Activated naive CD4-positive, alpha-beta T cell treated with anti-CD3 and anti-CD28 coated beads, Interleukin-2, amount 50 U/mL, for 72 hours (primary cell): ENCODE data around the gene MCC. TPM values are rescaled to one million over a fixed set of nuclear protein-coding genes. Genes with fewer than 3 reads are reported as not detected.

Experiments used
- ATAC-seq, 2 donors: fragments of 150-1000 bp; cut with Tn5 transposase; 2 replicates each; pipeline ENCODE4 v1.10.0; 2021; ENCODE audit warnings: mild to moderate bottlenecking in 2 of 2, moderate library complexity in 2 of 2
- DNase-seq, 2 donors: peaks; one replicate each; pipeline ENCODE4 v3.0.0; 2021 to 2022; ENCODE audit warnings: low spot score in 2 of 2
- H3K27ac Mint-ChIP-seq, 2 donors: one replicate each; pipeline ENCODE4 v1.8.0; 2022; ENCODE audit warnings: mild to moderate bottlenecking in 2 of 2, mixed read lengths in 2 of 2
- H3K36me3 Mint-ChIP-seq, 2 donors: one replicate each; pipeline ENCODE4 v1.8.0; 2022; ENCODE audit warnings: mixed read lengths in 2 of 2
- H3K9me3 Mint-ChIP-seq, 2 donors: one replicate each; pipeline ENCODE4 v1.8.0; 2022; ENCODE audit warnings: mixed read lengths in 2 of 2
- total RNA-seq, 2 donors: library from RNA; stranded (reverse); gene quantifications; one replicate each; pipeline ENCODE4 v1.2.3, GENCODE V29; 2022

Gene MCC
- total RNA-seq, 2 donors from 2014 or later: 0.89 to 3.3 TPM

DNA sequence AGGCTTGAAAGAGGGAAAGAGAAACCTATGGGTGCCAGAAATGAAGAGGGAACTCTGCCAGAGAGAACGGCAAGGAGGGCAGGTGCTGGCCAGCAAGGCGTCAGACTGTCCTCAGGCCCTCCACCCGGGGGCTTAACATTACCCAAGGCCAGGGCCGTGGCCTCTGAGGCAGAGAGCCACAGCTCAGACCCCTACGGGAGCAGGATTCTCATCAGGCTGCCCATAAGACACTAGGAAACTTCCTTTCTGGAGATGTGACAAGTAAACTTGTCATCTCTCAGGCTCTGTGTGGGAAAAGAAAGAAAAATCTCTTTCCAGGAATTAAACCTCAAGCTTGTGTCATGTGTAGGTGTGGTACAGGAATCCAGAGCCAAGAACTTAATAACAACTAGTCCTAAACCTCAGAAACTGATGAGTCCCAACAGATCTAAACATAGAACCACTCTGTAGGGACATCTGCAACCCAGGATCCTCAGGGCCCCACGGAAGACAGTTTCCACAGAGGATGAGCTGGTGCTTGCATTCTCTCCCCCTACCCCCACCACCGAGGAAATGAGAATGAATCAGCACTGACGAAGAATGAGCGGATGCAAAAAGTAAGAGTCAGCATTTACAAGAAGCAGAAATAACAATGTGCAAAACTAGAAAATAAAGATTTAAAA is 437.4 kb downstream of the MCC start:
- Mint-ChIP-seq H3K9me3 (no peaks in the 10 kb centered on the region), H3K36me3 (no peaks in the 10 kb centered on the region), H3K27ac (peak overlapping the region; percentile 39 to 47)
- ATAC-seq (peak; percentile 59 to 73), DNase-seq (no peak)

DNA sequence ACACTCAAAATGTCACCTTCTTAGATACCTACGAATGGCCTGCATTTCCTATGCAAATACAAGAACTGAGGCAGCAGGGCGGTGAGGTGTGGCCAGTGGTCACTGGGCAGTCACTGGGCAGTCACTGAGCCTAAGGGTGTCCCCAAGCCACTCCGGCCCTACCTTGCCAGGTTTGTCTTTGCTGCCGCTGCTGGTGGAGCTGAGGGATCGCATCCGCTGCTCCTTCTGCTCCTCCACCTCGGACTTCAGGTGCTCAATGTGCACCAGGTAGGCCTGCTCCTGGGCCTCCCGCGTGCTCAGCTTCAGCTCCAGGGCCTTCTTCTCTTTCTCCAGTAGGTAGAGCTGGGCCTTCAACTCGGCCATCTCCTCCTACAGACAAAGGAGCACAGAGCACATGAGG is 439.3 kb downstream of the MCC start:
- DNase-seq (no peak), ATAC-seq (no peak)
- Mint-ChIP-seq H3K9me3 (no peaks in the 10 kb centered on the region), H3K36me3 (no peaks in the 10 kb centered on the region), H3K27ac (no peak overlapping the region)

DNA sequence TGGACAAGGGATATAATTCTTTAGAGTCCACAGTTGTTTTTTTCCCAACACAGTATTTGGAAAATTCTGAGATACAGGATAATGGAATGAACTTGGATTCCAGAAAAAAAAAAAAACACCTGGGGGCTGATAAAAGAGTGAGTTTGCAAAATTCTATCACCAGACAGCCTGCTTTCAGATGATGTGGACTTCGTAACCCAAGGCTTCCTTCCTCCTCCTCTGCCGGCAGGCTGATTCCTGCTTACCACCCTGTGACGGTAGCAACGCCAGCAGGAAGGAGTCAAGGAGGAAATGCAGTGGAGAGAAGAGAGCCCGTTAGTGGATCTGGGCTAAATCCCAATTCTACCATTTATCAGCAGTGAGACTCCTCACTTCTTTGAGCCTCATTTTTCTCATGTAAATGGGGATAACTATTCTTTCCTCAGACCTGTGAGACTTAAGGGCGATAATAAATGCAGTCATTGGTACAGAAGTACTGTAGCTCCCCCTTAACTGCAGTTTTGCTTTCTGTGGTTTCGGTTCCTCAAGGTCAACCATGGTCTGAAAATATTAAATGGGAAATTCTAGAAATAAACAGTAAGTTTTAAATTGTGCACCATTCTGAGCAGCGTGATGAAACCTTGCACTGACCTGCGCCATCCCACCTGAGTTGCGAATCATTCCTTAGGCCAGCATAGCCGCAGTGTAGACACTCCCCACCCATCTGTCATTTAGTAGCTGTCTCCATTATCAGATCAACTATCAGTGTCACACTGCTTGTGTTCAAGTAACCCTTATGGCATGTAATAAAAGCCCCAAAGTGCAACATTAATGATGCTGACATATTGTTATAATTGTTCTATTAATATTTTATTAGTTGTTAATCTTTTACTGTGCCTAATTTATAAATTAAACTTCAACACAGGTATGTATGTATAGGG is 440.3 kb downstream of the MCC start:
- Mint-ChIP-seq H3K27ac (no peak overlapping the region), H3K36me3 (no peaks in the 10 kb centered on the region), H3K9me3 (no peaks in the 10 kb centered on the region)
- DNase-seq: no peak
- no peak for ATAC-seq

DNA sequence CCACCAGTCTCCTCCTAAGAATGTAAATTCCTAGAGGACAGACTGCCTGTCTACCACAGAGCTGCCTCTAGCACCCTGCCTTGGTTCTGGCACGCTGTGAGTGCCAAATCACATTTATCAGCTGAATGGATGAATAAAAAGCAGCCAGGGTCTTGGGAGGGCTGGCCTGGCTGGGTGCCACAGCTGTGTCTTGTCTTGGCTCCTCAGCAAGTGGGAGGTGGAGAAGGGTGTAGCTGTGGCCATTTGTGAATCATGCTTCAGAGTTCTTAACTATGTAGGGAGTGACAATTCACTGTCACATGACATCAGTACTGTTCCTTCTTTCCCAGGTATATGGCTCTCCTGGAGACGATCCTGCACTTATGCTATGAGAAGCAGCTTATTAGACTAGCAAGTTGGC is 441.0 kb downstream of the MCC start:
- no peak for ATAC-seq
- DNase-seq: no peak
- H3K9me3 Mint-ChIP-seq: no peaks in the 10 kb centered on the region
- no peak overlapping the region for H3K27ac Mint-ChIP-seq
- H3K36me3 Mint-ChIP-seq: no peaks in the 10 kb centered on the region

DNA sequence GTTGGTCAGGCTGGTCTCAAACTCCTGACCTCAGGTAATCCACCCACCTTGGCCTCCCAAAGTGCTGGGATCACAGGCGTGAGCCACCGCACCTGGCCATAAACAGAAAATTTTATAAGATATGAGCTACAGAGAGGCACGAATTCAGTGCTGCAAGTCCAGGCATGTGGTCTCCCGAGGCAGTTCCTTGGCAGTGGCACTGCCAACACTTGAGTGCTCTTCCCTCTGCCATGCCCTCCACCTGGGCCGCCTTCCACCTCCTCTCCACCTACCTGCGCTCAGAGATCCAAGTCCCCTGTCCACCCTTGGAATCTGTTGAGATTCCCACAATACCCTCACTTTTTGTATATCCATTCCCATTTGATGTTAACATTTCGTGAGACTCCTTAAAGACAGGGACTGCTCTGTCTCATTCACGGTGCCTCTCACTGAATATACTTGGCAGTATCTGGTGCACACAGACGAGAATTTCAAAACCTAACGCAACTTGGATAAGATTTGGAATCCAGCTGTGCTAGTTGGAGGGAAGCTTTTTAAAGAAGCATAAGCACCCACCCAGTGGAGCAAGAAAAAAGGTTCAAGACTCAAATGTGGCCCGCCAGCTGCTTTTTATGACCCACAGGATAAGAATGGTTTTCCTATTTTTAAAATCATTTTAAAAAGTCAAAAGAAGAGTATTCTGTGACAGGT is 443.3 kb downstream of the MCC start:
- ATAC-seq (no peak), DNase-seq (no peak)
- Mint-ChIP-seq H3K36me3 (no peaks in the 10 kb centered on the region), H3K27ac (no peak overlapping the region), H3K9me3 (no peaks in the 10 kb centered on the region)

DNA sequence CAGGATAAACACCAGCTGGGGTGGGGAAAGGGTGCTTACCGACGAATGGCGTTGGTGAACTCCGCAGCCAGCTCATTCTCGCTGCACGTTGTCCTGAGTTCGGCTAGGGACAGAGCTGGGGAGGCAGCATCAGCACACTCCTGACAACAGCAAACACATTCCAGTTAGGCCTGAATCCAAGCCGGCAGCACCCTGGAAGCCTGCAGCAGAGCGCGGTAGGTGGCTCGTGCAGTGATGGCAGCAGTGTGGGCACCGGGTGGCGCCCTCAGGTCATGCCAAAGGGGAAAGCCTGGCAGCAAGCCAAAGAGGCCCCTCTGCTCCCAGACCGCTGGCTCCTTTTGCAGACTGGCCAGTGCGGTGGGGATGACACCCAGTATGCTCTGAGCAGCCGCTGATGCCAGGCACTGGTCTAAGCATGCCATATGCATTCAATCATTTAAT is 444.7 kb downstream of the MCC start:
- Mint-ChIP-seq H3K36me3 (no peaks in the 10 kb centered on the region), H3K27ac (no peak overlapping the region), H3K9me3 (no peaks in the 10 kb centered on the region)
- DNase-seq (no peak), ATAC-seq (no peak)

DNA sequence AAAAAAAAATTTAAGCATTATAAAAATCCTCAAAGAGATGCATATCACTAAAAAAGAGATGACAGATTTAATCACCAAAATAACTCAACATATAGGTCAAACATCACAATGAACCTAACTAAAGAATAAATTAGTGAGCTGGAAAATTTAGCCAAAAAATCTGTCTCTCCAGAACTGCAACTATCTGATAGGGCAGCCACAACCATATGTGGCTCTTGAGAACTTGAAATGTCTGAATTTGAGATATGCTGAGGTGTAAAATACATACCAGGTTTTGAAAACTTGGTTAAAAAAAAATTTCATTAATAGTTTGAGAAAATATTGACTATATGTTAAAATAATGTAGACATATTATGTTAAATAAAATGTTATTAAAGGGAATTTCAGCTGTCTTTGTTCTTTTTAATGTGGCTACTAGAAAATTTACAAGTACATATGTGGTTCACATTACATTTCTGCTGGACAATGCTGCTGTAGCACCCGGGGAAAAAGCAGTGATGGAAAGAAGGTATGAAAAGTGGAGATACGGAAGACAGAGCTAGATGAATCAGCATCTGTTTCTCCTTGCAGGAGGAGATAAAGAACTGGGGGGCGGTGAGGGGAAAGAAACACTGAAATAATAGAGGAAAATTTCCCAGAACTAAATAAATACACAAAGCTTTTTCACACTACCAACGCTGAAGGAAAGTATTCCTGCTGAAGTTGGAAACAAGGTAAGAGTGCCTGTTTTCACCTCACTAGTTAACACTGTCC is 445.6 kb downstream of the MCC start:
- no peak for ATAC-seq
- no peak overlapping the region for H3K27ac Mint-ChIP-seq
- H3K36me3 Mint-ChIP-seq: no peaks in the 10 kb centered on the region
- H3K9me3 Mint-ChIP-seq: no peaks in the 10 kb centered on the region
- DNase-seq: no peak

DNA sequence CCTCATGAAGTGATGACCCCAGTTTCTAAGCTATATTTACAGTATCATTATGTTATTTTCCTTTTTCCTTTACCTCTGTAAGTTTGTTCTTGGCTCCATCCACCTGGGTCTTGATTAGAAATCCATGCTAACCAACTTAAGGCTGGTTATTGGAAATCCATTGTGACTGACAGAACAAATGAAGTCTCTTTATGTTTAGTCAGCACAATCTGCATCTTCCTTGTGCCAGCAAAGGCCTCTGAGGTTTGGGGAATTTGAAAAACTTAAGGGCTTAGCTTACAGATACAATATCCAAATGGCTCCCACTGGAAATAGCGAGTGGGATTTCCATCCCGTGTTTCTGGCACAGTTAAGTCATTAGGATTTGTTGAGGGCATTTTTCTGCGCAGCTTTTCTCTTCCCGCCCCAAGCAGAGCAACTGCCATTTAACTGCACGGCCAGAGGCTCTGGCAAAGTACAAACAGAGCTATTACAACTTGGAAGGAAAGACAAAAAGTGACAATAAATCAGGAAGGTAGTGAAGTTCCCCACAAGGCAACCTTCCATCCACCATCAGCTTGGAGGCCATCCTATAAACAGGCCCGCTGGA is 447.5 kb downstream of the MCC start:
- ATAC-seq: no peak

DNA sequence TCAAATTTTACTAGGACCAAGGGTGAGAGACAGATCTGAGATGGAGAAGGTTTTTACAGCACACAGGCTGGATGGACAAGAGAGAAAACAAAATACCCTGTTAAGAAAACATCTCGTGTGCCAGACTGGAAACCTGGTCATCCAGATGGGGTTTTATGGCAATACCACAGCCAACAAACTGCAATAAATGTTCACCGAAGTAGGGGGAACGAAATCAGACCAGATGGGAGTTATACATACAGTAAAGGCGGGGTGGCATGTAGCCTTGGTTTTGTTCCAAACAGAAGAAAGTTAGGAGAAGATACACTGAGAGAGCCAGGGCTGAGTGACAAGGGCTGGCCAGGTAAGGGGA is 448.3 kb downstream of the MCC start:
- Mint-ChIP-seq H3K27ac (no peak overlapping the region), H3K9me3 (no peaks in the 10 kb centered on the region), H3K36me3 (no peaks in the 10 kb centered on the region)
- DNase-seq (no peak), ATAC-seq (no peak)

More for the DNA sequence above, 447.5 kb downstream of the MCC start:
- Mint-ChIP-seq H3K27ac (no peak overlapping the region), H3K36me3 (no peaks in the 10 kb centered on the region), H3K9me3 (no peaks in the 10 kb centered on the region)
- no peak for DNase-seq

DNA sequence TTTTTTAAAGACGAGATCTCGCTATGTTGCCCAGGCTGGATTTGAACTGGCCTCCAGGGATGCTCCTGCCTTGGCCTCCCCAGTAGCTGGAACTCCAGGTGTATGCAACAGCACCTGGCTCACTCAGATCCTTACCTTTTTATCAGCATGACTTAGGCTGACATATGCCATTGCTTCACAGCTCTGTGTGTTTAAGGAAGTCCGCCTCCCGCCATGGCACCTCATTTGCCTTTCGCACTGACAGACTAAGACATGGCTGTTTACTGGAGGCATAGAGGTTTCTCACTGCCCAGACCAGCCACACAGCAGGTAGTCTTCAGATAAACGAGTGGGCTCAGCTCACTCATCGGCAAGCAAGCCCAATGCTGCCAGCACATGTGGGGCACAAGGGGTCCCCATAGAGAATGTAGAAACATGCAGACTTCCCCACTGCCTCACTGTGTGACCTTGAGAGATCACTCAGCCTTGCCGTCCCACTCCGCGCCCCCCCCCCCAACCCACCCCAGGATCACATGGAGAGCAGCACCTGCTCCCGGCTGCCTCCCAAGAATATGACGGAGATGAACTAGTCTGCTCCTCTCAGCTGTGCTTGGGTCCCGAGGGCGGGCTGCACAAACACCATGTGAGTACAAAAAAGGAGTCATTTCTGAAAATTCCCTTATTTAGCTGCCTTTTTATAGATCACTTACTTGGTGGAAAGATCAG is 448.9 kb downstream of the MCC start:
- Mint-ChIP-seq H3K9me3 (no peaks in the 10 kb centered on the region), H3K27ac (no peak overlapping the region), H3K36me3 (no peaks in the 10 kb centered on the region)
- no peak for DNase-seq
- no peak for ATAC-seq

DNA sequence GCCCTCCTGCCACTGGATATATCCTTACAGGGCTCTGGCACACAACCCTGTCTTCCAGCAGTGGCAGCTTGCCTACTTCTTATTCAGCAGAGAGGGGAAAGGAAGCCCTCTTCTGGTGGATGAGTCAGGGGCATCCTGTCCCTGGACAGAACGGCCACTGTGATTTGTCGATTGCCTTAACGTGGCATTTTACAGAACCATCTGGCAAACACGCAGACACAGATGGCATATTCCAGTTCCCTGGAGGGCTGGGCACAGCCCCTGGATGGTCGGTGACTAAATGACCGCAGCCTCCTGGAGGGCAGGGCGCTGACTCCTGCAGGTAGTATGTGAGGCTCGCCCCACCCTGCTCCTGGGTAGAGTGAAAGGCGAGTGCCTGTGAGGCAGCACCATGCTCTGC is 449.5 kb downstream of the MCC start:
- Mint-ChIP-seq H3K27ac (no peak overlapping the region), H3K9me3 (no peaks in the 10 kb centered on the region), H3K36me3 (no peaks in the 10 kb centered on the region)
- DNase-seq (no peak), ATAC-seq (peak in 1 of 2 donors; percentile 27)

DNA sequence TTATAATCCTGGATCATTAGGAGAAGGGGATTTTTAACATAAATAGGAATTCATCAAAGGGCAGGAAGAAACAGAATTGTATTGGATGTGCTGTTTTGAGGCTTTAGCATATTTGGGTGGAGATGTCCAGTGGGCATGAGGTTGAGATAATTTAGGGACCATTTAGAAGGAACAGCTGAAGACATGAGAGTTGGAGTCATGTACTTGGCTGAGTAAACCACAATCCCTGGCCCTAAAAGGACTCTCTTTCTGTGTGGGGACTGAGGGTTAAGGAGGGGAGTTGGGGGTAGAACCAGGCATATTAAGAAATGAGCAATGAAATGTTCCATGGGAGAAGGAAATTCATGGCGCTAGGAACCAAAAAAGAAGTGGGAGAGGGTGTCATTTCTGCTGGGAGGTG is 450.1 kb downstream of the MCC start:
- ATAC-seq (no peak), DNase-seq (no peak)
- Mint-ChIP-seq H3K36me3 (no peaks in the 10 kb centered on the region), H3K9me3 (no peaks in the 10 kb centered on the region), H3K27ac (no peak overlapping the region)

DNA sequence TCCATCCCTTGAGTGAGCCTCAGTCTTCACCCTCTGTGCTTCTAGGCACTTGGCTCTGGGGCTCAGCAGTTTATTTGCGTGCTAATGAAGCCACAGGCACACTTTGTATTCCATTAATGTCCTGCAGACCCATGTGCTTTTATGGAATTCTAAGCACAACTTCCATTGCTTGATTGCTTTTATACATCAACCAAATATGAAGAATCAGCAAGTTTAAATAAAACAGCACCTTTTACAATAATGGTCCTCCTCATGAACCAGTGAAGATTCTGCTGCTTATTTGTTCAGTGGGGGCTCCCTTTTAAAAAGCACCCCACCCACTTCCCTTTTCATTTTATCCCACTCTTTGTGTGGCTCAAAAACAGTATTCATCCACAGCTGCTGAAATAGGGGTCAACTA is 451.4 kb downstream of the MCC start:
- DNase-seq: no peak
- no peaks in the 10 kb centered on the region for H3K36me3 Mint-ChIP-seq
- H3K9me3 Mint-ChIP-seq: no peaks in the 10 kb centered on the region
- ATAC-seq: no peak
- H3K27ac Mint-ChIP-seq: no peak overlapping the region

DNA sequence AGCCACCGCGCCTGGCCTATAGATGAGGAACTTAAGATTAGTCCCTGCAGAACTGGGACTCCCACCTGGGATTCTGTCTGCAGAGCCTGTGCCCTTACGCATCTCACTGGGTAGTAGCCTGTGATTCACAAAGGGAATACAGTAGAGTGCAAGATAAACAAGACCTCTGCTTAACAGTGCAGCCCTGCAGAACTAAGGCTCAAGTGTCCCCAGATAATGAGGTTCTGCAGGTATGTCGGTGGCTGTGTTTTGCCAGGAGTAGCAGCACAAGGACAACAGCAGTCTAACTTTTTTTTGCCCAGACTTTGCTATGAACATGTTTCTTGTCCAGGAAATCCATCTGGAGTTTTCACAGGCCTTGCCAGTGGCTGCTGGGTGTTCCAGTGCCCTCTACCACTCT is 451.9 kb downstream of the MCC start:
- H3K36me3 Mint-ChIP-seq: no peaks in the 10 kb centered on the region
- H3K27ac Mint-ChIP-seq: no peak overlapping the region
- no peak for DNase-seq
- no peak for ATAC-seq
- no peaks in the 10 kb centered on the region for H3K9me3 Mint-ChIP-seq

DNA sequence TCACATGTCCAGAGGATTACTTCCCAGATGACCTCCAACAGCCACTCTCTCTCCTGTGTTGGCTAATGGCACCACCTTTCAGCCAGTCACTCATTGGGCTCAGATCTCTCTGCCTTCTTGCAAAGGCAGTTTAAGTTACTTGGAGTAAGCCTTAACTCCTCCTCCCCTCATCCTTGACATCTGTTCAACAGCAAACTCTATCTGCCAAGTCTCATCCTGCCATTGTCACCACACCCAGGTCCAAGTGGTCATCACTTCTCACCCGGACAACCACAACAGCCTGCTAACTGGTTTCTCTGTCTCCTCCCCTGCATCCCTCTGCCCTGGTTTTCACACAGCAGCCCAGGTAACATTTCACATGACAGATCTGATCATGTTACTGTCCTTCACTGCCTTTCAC is 453.2 kb downstream of the MCC start:
- ATAC-seq (no peak), DNase-seq (no peak)
- Mint-ChIP-seq H3K36me3 (no peaks in the 10 kb centered on the region), H3K27ac (peak overlapping the region in 1 of 2 donors; percentile 75), H3K9me3 (no peaks in the 10 kb centered on the region)

DNA sequence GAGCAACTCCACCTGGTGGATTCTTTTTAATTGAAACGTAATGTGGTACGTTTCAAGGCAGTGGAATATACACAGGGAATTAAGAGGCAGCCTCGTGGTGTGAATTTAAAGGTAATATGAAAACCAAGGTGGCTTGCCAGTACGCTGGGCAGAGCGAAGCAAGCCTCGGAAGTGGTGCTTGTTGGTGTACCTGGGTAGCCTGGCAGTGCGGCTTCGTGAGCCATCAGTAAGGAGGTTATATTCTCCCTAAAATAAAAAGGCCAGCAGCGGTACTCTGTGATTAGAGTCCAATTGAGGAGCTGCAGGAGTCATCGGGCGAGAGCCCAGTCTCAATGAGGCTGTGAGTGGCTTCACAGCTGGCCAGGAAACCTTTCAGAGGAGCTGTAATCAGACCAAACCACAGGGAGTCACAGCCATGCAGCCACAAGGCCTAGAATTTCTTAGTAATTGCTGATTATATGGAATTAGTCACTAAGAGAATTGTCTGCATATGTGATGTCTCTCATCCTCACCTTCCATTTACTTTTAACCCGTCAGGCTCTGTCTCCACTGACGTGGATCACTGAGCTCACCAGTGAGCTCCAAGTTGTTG is 454.0 kb downstream of the MCC start:
- Mint-ChIP-seq H3K36me3 (no peaks in the 10 kb centered on the region), H3K9me3 (no peaks in the 10 kb centered on the region), H3K27ac (no peak overlapping the region)
- ATAC-seq: peak; percentile 38 to 64
- DNase-seq: no peak
